OCI-LY1 (cell line): ENCODE results near the gene KSR1.

Source experiments
- CTCF ChIP-seq: fragments of 200-600 bp; sonication (generic), shearing (Covaris generic); IDR thresholded peaks from 2 replicates; pipeline ENCODE4 v1.5.1; 2017; ENCODE audit warnings: mild to moderate bottlenecking, antibody characterized with exemption, low read length, moderate library complexity, mixed read lengths
- EZH2 ChIP-seq: fragments of 200-600 bp; sonication (generic), shearing (Covaris generic); IDR thresholded peaks from 2 replicates; pipeline ENCODE4 v1.8.0; 2017; ENCODE audit warnings: borderline replicate concordance, mixed run types, mild to moderate bottlenecking, antibody characterized with exemption, low read length, moderate library complexity, mixed read lengths

- TF ChIP-seq EZH2 (no peak), CTCF (no peak)
Observed at GRCh38 chr17:27454089-27454488, 2.2 kb upstream of the KSR1 start.
